GM19468 (cell line): ENCODE results near the gene THADA.

Source experiments
- ATAC-seq: cut with Tn5 transposase; IDR thresholded peaks from one replicate; pipeline ENCODE4 v1.9.1; 2021; ENCODE audit warnings: mild to moderate bottlenecking, moderate library complexity, moderate number of reproducible peaks; ENCODE audit not compliant: unreplicated experiment; ENCODE audit errors: extremely low read depth

Gene THADA

GRCh38 chr2:43513796-43514195 is 82.0 kb downstream of the THADA start:
- no peak for ATAC-seq

DNA sequence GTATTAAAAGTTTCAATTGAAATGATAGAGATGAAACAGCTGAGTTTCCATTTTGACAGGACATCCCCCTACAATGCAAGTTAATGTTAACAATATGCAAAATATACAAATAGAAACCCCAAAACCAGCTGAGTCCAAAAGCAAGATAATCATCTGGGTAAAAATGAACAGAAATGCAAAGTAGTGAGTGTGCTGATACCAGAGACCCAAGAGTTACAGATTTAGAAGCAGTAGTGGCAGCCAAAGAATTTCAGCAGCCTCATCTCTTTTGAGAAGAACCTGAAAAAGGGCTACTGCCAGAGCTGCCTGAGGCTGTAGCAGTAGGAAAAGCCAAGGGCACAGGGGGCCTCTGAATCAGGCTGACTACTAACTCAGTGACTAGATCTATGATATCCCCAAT is 82.6 kb downstream of the THADA start:
- ATAC-seq, result no peak

DNA sequence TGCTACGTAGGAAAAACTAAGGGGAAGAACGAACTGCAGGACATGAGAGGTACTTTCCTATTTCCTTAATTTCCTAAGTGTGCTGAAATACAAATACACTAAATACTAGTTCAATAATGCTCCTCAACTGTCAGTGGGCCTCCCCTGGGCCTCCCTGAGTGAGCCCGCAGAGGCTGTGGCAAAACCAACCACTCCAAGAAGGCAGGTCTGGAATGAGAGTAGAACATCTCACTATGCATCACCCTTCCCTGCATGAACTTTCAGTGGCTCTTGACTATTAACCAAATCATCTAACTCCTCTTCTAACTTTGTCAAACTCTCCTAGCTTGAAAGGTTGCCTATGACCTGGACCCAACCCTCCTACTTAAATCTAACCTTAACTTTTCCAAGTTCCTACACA is 84.6 kb downstream of the THADA start:
- ATAC-seq, result no peak

GRCh38 chr2:43509886-43510285 is 86.0 kb downstream of the THADA start:
- no peak for ATAC-seq

DNA sequence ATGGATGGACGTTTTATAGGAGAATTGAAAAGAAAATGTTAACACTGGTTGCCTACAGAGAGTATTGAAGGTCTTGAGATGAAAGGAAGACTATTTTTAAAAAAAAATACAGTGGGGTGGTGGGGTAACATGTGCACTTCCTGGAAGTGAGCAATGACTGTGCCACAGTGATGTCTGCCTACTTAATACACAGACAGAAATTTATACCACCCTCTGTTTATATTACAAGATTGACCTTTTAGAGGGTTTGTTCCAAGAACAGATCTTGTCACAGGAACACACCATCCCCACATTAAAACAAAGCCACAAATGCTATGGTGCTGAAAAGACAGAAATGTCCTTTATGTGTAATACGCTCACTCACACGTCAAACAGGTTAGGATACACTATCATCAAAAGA is 87.6 kb downstream of the THADA start:
- no peak for ATAC-seq

DNA sequence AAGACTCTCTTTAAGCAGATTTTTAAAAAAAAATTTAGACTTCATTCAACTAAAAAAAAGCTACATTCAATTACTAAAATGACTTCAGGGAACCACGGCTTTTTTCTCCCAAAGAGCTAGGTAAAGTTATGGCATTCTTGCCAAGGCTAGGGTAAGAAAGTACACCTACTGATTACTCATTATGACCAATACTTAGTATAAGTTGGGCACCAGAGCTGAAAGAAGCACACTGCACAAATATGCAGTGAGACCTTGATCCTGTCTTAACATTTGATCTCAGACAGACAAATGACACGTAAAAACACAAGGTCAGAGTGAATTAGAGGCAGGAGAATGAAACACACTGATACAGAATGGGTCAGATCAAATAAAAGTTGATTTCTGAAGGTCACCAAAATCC is 88.7 kb downstream of the THADA start:
- ATAC-seq, result no peak

DNA sequence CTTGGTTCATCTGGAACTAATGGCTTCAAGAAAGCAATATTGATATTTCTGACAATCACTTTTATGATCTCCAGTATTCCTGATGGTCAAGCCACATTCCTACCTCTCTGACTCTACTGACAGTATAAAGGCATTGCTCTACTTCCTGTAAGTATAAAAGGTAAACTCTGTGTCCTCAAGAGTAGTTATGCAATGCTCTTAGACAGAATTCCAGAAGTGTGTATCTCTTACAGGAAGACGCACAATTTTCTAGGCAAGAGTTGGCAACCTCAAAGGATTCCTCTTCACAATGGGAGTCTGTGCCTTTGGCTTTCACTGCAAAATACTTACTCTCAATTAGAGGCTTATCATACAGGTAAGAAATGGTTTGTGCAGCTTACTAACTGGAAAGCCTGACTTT is 100.1 kb downstream of the THADA start:
- ATAC-seq, result no peak

- no peak for ATAC-seq
These were observed 101.9 kb downstream of the THADA start for GRCh38 chr2:43493954-43494353.

- no peak for ATAC-seq
These were observed 104.7 kb downstream of the THADA start for GRCh38 chr2:43491065-43491639.

DNA sequence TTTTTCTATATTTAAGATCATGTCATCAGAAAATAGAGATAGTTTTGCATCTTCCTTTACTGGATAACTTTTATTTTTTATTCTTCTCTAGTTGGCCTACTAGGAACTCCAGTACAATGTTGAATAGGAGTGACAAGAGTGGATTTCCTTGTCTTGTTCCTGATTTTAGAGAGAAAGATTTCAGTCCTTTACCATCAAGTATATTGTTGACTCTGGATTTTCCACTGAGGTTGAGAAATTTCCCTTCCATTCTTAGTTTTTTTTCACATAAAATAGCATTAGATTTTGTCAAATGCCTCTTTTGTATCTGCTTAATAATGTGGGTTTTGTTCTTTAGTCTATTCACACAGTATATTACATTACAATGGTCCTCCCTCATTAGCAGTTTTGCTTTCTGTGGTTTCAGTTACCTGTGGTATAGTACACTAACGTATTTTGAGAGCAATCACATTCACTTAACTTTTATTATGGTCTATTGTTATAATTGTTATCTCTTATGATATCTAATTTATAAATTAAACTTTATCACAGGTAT is 105.5 kb downstream of the THADA start:
- ATAC-seq, result no peak

GRCh38 chr2:43488737-43489136 is 107.1 kb downstream of the THADA start:
- no peak for ATAC-seq

- no peak for ATAC-seq
These were observed 109.2 kb downstream of the THADA start for GRCh38 chr2:43486603-43487002.

- no peak for ATAC-seq
These were observed 111.4 kb downstream of the THADA start for GRCh38 chr2:43484323-43484930.

GRCh38 chr2:43482961-43483360 is 112.9 kb downstream of the THADA start:
- ATAC-seq, result peak; percentile 57

- no peak for ATAC-seq
These were observed 113.8 kb downstream of the THADA start for GRCh38 chr2:43481927-43482542.

DNA sequence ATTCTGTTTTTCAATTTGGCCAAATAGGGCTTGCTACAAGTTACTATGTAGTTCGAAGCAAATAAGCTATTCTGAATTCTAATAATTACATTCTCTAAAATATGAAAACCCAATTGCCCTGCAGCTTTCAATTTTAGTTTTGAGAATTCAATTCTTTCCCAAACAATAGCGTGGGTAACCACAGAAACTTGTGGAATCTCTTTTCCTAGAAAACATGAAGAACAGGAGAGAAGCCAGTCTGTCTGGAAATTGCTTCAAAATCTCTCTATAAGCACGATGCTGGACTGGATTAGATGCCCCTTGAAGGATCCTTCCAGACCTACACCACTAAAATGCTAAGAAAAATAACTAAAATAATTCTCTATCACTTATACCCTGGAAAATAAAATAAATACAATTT is 115.0 kb downstream of the THADA start:
- no peak for ATAC-seq

DNA sequence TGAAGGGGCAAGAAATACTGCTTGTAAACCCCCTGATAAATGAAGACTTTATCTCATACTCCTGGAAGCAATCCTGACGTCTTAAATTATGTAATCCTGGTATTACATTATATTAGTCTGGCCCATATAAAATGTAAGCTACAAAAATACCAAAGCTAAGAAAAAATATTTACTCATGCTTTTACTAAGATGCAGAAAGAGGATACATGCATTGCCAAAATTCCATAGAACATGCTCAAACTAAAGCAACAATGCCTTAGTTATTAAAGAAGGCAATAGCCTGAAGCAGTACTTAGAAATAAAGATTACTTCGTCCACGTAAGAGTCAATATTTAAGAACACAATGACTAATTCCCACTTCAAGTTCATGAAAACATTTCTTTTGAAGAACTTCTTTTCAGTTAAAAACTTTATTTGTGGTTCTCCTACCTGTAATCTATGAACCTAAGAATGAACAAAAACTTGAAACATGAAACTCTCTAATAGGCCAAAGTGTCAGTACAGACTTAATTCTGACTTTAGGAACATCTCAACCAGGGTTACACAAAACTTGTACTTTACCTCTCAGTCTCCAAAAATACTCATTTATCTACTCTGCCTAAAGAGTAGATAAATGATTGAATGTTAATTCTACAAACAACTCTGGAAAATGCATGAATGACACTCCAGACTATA is 117.3 kb downstream of the THADA start:
- no peak for ATAC-seq

DNA sequence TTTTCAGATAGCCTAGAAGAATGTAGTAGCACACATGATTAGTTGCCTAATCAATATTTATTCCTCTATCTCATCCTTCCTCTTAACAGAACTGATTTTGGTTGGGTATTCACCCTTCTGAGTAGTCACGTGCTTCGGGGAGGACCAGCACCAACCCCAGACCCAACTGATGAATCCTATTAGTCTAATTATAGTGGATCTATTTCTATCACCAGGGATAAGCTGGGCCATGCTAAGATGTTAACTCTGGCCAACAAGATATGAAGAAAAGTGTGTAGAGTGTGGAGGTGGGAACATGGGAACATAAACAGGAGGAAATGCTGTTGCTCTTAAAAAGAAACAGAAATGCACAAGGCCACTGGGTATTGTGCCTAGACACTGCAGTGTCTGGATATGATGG is 119.9 kb downstream of the THADA start:
- no peak for ATAC-seq

GRCh38 chr2:43475137-43475846 is 120.5 kb downstream of the THADA start:
- no peak for ATAC-seq

DNA sequence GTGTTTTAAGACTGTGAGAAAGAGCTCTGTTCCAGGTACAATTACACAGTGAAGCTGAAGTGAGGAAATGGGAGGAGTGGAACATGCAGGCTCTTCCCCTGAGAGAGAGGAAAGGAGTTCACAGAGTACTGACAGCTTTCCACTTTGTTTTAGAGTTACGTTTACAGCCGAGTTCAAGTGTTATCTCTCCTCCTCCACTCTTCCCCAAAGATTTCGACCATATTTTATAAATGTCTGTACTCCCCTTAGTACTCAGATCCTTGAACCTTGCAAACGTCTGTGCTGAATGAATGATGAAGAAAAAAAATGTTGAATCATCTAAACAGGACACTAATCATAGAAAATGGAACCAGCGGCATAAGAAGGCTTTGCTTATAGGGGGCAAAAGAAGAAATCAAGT is 121.6 kb downstream of the THADA start:
- ATAC-seq, result no peak

DNA sequence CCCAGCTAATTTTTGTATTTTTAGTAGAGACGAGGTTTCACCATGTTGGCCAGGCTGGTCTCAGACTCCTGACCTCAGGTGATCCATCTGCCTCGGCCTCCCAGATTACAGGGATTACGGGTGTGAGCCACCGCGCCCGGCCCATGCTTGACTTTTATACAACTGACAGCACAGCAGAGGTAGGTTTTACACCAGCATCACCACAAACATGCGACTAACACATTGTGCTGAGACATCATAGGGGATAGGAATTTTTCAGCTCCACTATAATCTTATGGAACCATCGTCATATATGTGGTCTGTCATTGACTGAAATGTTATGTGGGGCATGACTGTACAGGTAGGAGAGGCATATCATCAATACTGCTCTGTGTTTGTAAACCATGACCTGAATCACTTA is 122.1 kb downstream of the THADA start:
- ATAC-seq, result no peak
